Ovary (tissue), 9 donors: Measurements from ENCODE around the gene NAP1L1. TPM values are rescaled to one million over a fixed set of nuclear protein-coding genes. Genes with fewer than 3 reads are reported as not detected.

ENCODE experiments used
- DNase-seq, 5 donors: peaks; one replicate each; pipeline ENCODE4 v3.0.0-alpha.2; 2019 to 2020
- H3K27ac ChIP-seq, 2 donors: fragments of 200-600 bp; one replicate each; pipeline versions ENCODE4 v1.5.1 to v1.8.0; 2019 to 2022
- H3K27me3 ChIP-seq: fragments of 200-600 bp; one replicate; pipeline ENCODE4 v1.8.0; 2022
- H3K36me3 ChIP-seq: fragments of 200-600 bp; sonication (generic); one replicate; pipeline ENCODE4 v1.5.1; 2019
- H3K4me1 ChIP-seq: one replicate; pipeline ENCODE4 v1.8.1; 2013; ENCODE audit warnings: mild to moderate bottlenecking, moderate library complexity; ENCODE audit not compliant: insufficient read depth
- H3K4me3 ChIP-seq: fragments of 200-600 bp; sonication (generic); one replicate; pipeline ENCODE4 v1.5.1; 2017
- H3K9me3 ChIP-seq, 2 donors: fragments of 200-600 bp in 1 of 2; sonication (generic) in 1 of 2; one replicate each; pipeline versions ENCODE4 v1.5.1 to v1.8.1; 2013 to 2019; ENCODE audit warnings: mild to moderate bottlenecking in 1 of 2, moderate library complexity in 1 of 2
- EP300 ChIP-seq: sonication (generic); formaldehyde crosslinking; IDR thresholded peaks from one replicate; pipeline ENCODE4 v1.6.1; 2017; ENCODE audit warnings: antibody characterized with exemption
- POLR2A ChIP-seq: fragments of 450-650 bp; IDR thresholded peaks from one replicate; pipeline ENCODE4 v1.6.1; 2017; ENCODE audit warnings: antibody characterized with exemption, mild to moderate bottlenecking, moderate library complexity
- WGBS, 3 donors: extraction: QIAGEN DNeasy Blood & Tissue Kit in 1 of 3; methylation state at CpG; one replicate each; pipeline versions ENCODE4 v1.1.5 to v1.1.7; 2013 to 2017; 5-methylcytosine and 5-hydroxymethylcytosine counted together
- intact Hi-C, 4 donors: fragments of 100-400 bp; cut with DNase I; formaldehyde crosslinking; loops; one replicate each; pipeline versions ENCODE4 v1.11.0 to v1.15.1; 2022 to 2023
- polyA plus RNA-seq, 2 donors: library from polyadenylated mRNA; stranded (reverse); fragments of 200-250 nt in 1 of 2; fragments of 350-450 nt in 1 of 2; fragmentation: Illumina TruSeq in 1 of 2; extraction: RNeasy Lipid Tissue Mini Kit (QIAGEN cat#74804) in 1 of 2; gene quantifications; one replicate each; pipeline ENCODE4 v1.2.3, GENCODE V29; 2013 to 2014
- total RNA-seq, 7 donors: library from RNA; depleted of rRNA in 2 of 7; stranded (reverse); fragments of >200 nt in 2 of 7; fragmentation: NEBNext Ultra II Directional in 3 of 7; extraction: Animal tissue kit (Norgen Biotek cat#: 25700) in 3 of 7; gene quantifications; one replicate each; pipeline versions ENCODE4 v1.1.0 to v1.2.4, GENCODE V29; 2016 to 2023
- TF ChIP-seq, protein P1 (sequence below), 3 donors: fragments of 450-650 bp in 2 of 3; fragments of 200-600 bp in 1 of 3; IDR thresholded peaks; one replicate each; pipeline versions ENCODE4 v1.5.1 to v1.8.0; 2016 to 2022; ENCODE audit warnings: antibody characterized with exemption in 3 of 3, mild to moderate bottlenecking in 1 of 3
- donor health status: DM: no; HTN: no; CAD: no; lungs with moderate emphysema.
- donor health status: DM: no; HTN: no; CAD: no.
- donor health status: Bipolar disorder and iron deficiency.
- donor health status: DM: yes; HTN: yes; CAD: no.
- donor health status: DM: no; HTN: no; CAD: no.
- donor health status: DM: yes; HTN: yes; CAD: no.

NAP1L1 gene
- total and polyA plus RNA-seq, 9 donors, result 500 to 1,115 (median 750) TPM

DNA sequence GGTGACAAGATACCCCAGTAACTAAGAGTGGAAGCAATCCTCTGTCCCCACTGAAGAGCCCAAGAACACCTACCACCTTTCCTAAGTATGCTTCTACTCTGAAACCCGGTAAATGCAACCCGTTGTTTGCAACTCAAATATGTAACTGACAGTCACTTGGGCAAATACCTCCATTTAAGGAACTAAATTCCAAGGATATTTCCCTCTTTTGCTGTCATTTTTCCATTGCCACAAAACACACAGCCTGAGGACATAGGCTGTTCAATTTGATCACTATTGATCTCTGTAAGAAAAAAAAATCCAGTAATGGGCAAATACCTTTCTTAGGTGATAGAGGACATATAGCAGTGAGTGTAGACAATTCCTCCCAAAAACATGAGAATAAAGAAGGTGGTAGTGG lies 46.3 kb downstream of the NAP1L1 start:
- DNase-seq, result no peak
- peaks cover 2% of the 10 kb centered on the region for H3K4me1 ChIP-seq
- intact Hi-C loops, result loop anchor here in 1 of 4 donors (10.0 kb wide), 2 partner anchors 223 to 513 kb away; no protein-coding TSS in a partner anchor
- WGBS, 3 donors, result 43 to 60% (median 44%) methylated on average over 2 of the region's 2 CpGs
- no peak overlapping the region for H3K4me3 ChIP-seq
- no peaks in the 10 kb centered on the region for H3K27me3 ChIP-seq
- H3K36me3 ChIP-seq, result no peaks in the 10 kb centered on the region
- H3K9me3 ChIP-seq, result no peaks in the 10 kb centered on the region
- TF ChIP-seq EP300, result no peak
- TF ChIP-seq, protein P1, sequence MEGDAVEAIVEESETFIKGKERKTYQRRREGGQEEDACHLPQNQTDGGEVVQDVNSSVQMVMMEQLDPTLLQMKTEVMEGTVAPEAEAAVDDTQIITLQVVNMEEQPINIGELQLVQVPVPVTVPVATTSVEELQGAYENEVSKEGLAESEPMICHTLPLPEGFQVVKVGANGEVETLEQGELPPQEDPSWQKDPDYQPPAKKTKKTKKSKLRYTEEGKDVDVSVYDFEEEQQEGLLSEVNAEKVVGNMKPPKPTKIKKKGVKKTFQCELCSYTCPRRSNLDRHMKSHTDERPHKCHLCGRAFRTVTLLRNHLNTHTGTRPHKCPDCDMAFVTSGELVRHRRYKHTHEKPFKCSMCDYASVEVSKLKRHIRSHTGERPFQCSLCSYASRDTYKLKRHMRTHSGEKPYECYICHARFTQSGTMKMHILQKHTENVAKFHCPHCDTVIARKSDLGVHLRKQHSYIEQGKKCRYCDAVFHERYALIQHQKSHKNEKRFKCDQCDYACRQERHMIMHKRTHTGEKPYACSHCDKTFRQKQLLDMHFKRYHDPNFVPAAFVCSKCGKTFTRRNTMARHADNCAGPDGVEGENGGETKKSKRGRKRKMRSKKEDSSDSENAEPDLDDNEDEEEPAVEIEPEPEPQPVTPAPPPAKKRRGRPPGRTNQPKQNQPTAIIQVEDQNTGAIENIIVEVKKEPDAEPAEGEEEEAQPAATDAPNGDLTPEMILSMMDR (IDR thresholded peaks at IDR 0.05), result no peak
- TF ChIP-seq POLR2A, result no peak
- no peak overlapping the region for H3K27ac ChIP-seq

DNA sequence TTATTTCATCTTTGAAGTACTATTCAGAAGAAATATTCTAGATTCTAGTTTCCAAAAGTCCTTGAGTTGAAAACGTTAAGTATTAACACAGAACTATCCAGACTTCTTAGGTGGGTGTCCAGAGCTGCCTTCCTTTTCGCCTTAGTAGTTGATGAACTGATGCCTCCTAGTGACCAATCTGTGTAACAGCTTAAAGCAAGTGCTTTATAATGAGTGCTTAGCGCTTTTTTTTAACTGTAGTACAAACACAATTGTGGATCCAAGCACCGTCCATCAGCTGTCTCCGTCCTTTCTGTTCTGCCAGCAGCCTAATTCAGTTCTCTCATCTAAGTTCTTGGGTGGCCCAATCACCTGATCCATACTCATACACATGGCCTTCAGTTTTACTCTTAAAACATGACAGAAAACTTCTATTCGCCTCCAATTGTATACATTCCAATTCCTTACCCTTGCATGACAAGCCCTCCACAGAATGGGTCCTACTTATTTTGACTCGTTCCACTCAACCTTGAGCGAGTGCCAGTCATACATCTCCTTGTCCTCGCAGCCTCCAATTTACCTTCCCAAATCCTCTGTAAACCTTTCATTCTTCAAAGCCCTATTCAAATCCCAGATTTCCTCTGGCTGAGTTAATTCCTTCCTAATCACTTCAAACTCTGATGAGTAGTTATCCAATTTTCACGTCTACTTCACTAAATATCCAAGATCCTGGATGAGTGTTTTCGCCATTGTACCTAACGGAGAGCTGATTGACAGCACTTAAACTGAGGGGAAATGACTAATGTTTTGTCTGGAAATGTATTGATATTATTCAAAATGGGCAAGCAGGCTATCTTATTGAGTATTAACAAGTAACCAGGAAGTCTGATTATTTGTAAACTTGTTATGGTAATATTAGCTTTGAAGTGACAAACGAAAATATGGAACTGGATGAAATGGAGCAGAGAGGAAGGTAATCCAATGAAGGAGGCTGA lies 47.1 kb downstream of the NAP1L1 start:
- TF ChIP-seq EP300, result no peak
- TF ChIP-seq, protein P1 (IDR thresholded peaks at IDR 0.05), result peak; percentile 58 to 88 (median 82)
- DNase-seq, result peak in 1 of 5 donors; percentile 49
- intact Hi-C loops, result loop anchor here in 1 of 4 donors (10.0 kb wide), 2 partner anchors 223 to 513 kb away; no protein-coding TSS in a partner anchor
- Histone ChIP-seq H3K4me1 (peaks cover 5% of the 10 kb centered on the region), H3K4me3 (no peak overlapping the region), H3K27me3 (no peaks in the 10 kb centered on the region), H3K9me3 (no peaks in the 10 kb centered on the region), H3K36me3 (no peaks in the 10 kb centered on the region), H3K27ac (no peak overlapping the region)
- WGBS, 3 donors, result 25 to 33% (median 29%) methylated on average over 13 of the region's 13 CpGs

DNA sequence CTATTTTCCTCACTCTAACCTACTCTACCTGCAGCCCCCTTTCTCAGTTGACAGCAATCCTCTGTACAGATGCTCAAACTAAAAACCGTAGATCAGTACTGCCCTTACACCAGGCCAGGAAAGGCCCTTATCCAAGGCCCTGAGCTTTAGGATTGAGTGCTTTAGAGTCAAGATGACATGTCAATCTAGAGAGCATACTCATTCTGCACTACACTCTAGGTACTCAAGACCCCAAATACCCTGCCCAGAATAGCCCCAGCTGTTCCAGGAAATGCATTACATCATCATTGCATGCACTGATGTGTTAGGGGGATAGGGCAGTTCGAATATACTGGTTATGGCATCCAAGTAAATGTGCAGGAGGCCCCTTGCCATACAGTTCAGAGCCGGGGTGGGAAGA lies 49.4 kb downstream of the NAP1L1 start:
- WGBS, 3 donors, result 79 to 85% (median 81%) methylated on average over 3 of the region's 3 CpGs

More for the DNA sequence above, 49.4 kb downstream of the NAP1L1 start:
- Histone ChIP-seq H3K4me3 (no peak overlapping the region), H3K27ac (no peak overlapping the region), H3K4me1 (peaks cover 5% of the 10 kb centered on the region), H3K27me3 (no peaks in the 10 kb centered on the region), H3K9me3 (no peaks in the 10 kb centered on the region), H3K36me3 (no peaks in the 10 kb centered on the region)
- TF ChIP-seq EP300 (no peak), POLR2A (no peak)
- TF ChIP-seq, protein P1 (IDR thresholded peaks at IDR 0.05), result no peak
- intact Hi-C loops, result loop anchor here in 1 of 4 donors (10.0 kb wide), 2 partner anchors 220 to 510 kb away; no protein-coding TSS in a partner anchor
- no peak for DNase-seq
